ENCODE data around the gene DBNDD1.

- TF ChIP-seq POLR2A (IDR thresholded peaks at IDR 0.05; ENCODE audit: low read length) (no peak), GATA1 (IDR thresholded peaks at IDR 0.05; ENCODE audit: low read depth, low read length) (no peak)
These were observed 12.1 kb upstream of the DBNDD1 start for GRCh38 chr16:90031186-90031930.

Measured in erythroblast (primary cell).